Putamen (tissue), 1 donor: ENCODE results near the gene GATD1.
A peak's percentile ranks its signal among the peaks of the same experiment; 100 is the strongest.

Experiments used
- DNase-seq: peaks from one replicate; pipeline ENCODE4 v3.0.0-alpha.2; 2016; ENCODE audit warnings: low spot score

Gene GATD1

DNA sequence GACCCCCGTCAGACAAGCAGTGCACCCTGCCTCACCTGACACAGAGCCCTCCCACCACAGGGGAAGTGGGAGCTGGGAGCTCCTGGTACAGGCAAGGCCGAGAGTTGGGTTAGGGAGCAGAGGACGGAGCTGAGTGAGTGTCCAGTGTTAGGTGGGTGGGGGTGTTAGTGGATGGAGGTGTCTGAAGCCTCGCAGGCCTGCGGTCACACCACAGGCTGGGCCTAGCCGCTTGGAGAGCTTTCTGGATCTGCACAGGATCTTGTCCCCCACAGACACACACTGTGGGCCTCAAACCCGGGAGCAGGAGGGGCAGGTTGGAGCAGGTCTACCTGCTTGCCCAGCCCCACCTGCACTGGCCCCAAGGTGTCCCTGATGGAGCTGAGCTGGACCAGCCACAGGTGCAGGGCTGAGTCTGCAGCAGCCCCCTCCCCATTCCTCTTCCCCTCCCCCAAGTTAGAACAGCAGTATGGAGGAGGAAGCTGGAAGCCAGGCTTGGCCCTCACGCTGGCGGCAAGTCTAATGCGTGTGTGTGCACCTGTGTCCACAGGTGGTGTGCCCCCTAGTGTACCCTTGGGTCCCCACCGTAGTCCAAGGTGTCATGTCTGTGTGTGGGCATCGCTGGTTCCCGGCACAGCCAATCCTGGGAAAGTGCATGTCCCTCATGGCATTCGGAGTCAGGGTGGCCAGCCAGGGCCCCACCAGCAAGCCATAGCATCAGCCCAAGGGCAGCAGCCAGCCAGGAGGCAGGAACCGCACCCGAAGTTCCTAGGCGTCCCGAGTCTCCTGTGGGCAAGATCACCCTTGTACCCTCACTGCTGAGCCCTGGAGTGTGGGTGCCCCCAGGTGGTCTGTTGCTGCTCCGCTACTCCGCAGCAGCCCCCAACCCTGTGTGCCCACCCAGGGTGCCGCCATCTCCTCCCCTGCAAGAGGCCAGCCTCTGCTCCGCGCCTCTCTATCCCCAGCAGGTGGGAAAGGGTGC, 2.0 kb upstream of the GATD1 start:
- no peak for DNase-seq

DNA sequence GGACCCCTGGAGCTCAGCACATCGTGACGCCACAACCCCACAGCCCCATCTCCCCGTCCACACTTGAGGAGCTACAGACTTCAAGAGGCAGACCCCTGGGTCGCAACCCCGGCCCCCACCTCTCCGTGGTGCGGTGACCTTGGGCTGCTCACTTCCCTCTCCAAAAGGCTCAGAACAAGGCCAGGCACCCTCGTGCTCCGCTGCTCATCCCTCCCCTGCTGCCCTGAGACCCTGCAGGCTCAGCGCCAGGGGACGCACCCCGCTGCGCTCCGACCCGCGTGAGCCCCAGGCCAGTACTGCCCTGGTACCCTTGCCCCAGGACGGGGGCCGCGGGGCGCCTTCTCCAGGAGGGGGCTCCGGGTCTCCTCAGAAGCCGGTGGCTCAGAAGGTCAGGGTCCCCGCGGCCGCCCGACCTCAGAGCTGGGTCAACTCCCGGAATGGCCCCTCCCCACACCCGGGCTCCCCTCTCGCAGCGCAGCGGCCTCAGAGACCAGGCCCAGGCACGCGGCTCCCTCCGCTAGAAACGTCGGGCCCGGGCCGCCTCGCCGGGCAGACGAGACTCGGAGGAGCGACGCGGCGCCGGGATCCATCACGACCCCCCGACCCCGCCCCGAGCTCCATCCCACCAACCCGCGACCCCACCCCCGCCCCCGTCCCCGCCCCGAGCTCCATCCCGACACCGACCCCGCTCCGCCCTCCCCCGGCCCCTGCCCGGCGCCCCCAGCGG, 563 bp downstream of the GATD1 start:
- DNase-seq: no peak

DNA sequence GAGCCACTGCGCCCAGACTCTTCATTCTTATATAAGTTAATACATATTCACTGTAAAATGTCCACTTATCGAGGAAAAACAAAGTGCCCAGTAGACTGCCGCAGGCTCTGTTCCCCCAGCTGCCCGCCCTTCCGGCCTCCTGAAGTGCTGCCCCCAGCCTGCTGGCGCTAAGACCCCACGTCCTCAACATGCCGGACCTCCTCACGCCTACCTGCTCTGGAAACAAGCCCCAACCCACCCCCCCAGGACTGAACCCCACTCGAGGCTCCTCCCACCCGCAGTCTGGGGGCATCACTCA, 1.1 kb downstream of the GATD1 start:
- DNase-seq: no peak

DNA sequence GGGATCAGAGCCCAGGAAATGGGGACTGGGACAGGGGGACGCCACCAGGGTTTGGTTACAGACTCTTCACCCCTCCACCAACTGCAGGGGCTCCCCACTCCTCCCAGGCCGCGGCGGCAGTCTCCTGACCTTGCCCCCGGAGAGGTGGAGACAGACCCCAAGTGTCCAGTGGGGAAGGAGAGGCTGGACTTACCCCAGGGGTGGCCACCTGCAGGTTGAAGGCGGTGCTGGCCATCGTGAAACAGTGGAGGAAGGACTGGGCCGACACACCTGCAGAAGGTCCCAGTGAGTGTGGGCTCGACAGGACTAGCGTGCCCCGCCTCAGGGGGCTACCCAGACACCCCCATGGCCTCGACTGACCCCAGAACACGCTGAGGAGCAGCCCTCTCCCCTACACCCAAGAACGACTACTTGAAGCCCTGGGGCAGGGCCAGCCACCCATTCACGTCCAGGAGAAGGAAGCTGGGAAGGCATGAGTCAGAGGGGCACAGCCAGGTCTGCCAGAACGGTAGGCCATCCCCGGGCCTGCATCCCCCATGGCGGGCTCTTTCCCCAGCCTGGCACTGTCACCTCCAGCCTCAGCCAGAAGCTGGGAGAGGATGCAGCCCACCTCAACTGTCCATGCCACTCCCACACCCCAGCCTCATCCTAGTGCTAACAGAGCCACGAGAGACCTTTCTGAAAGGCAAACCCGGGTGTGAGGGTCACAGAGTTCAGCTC, 2.3 kb downstream of the GATD1 start:
- no peak for DNase-seq

DNA sequence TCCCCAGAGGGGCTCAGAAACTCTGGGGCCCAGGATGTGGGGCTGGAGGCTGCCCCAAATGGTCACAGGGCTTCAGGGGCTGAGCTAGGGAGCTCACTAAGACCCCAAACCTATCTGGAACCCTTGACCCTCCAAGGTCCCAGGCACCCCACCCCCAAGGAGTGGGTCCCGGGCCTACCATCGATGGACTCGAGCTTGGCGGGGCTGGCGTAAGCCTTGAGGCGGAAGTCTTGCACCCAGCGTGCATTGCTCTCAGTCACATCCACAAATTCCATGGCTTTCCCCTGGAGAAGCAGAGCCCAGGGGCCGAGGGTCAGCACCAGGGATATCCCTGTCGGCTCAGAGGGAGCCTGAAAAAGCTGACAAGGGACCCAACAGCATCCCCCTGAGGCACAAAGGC, 3.5 kb downstream of the GATD1 start:
- no peak for DNase-seq

DNA sequence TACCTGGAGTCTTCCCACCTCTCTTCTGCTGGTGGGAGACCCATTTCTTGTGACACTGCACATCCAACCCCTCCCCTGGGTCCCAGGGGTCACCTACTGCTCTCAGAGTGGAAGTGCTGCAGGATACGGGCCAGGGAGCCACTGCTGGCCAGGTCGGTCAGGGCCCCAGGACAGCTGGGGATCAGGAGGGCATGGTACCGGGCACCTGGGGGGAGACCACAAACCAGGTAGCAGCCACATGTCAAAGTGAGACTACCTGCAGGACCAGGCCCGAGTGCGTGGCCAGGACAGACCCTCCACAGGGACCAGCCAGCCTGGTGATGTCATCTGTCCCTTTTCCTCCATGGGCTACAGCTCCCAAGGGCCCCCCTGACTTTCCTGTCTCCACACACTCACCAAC, 3.9 kb downstream of the GATD1 start:
- DNase-seq: no peak

DNA sequence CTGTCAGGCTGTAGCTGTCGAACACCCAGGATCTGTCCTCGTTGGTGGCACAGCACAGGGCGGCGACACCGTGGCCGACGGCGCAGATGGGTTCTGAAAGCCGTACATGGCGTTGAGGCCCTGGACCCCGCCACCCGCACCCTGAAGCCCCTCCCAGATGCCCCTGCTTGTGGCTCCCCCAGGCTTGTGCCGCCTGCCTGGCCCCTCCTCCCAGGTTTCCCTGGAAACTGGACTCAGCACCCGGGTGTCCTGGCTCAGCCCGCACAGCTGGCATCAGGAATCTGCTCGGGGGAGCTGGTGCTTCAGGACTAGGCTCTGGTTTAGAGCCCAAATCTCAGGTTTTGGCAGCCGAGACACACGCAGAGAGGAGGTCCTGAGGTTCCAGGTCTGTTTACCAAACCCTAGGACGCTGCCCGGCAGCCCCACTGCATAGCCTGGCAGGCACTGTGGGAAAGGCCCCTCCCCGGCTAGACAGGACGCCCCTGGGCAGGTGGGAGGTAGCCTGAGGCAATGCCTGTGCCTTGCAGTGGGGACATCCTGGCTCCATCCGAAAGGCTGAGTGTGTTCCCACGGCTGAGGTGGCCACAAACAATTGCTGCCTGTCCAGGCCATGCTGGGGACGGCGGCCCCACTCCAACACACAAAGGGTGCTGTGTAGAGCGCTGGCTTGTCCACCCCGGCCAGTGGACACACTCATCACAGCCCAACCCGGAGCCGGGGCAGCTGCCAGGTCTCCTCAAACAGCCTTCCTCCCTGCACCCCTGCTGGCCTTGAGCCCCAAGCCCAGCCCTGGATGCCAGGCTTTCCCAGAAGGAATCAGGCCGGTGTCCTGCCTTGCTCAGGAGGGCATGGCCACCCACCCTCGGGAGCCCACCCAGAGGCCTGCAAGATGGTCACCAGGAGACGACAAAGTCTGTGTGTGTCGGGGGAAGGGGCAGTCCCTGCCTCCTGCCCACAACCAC, 4.6 kb downstream of the GATD1 start:
- DNase-seq: peak; percentile 93

DNA sequence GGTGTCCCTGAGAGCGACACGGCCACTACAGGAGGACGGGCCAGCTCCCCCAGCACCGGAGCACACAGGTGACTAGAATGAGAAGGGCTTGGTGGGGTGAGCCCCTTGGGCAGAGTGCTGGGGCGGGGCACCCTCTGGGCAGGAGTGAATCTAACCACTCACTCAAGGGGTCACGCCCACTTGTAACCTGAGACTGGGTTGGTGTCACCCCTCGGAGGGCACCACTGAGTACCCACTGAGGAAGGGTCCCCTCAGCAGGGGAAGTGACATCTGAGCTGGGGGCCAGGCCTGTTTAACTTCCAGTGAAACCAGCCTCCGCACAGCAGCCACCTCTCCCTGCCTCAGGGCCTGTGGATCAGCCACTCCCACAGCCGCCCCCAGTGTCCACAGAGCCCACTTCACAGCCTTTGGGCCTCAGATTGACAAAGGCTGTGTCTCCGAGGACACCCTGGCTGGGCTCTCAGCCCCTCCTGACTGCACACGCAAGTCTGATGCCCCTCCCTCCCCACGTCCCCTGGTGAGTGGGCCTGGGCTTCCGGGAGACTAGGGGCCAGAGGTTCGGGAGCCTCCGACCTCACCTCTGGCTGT, 5.6 kb downstream of the GATD1 start:
- no peak for DNase-seq

DNA sequence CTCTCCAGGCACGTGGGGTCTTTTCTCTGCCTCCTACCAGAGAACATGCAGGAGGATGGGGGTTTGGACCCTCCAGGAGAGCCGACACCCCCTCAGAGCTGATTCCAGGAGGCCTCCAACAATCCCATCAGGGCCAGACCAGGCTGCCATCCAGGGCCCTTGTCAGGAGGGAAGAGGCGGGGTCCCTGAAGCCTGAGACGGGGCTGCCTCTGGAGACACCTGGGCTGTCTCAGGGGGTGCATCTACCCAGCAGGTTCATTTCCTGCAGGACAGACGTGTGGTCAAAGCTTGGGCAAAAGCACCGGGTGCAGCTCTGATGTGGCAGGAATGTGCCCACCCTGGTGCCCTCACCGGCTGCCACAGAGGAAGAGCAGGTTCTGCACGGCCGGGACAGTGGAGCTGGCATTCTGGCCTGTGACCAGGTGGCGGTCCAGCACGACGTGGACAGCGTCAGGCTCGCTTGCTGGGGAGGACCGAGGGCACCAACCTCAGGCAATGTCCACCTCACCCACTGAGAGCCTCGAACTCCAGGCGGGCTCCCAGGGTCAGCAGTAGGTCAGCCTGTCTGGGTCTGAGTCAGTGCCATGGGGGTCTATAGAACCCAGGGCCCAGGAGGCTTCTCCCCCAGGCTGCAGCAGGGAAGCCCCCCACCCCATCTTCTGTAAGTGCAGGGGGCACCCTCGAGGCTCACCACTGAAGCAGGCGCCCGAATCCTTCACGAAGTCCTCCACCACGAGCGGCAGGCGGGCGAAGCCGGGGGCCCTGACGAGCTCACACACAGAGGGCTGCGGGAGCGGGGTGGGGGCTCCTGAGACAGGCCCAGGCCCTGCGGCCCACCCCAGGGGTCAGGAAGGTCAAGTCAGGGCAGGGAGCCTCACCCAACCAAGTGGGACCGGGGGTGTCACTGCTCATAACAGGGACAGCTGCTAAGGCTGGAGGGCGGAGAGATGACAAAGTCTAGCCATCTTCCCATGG, 6.4 kb downstream of the GATD1 start:
- DNase-seq: no peak

DNA sequence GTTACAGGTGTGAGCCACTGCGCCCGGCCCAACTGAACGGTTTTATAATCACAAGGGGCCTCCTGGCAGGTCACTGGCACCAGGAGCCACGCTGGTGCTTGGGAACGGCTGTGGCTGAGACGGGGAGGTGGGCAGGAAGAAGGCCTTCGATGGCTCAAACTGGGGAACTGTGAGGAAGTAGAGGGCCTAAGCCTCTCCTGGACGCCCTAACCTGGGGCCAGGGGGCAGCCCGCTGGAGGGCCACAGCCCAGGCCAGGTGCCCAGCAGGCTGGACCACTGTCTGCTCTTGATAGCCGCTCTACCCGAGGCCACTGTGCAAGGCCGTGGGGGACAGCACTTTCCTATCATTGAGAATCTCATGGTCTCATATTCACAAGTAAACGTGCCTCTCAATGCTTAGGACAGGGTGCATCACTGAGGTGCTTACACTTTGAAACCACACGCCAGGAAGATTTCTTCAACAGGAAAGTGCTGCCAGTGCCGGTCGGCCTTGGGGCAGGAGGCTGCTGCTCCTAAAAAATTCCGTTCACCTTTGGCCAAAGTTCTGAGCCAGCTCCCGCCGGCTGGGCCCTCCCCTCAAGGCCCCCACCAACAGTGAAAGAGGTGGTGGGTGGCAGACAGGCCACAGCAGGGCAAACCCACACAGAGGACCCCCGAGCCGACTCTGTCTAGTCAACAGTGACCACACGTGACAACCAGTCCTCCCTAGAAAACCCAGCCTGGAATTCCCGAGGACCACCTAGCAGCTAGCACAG, 7.2 kb downstream of the GATD1 start:
- no peak for DNase-seq

DNA sequence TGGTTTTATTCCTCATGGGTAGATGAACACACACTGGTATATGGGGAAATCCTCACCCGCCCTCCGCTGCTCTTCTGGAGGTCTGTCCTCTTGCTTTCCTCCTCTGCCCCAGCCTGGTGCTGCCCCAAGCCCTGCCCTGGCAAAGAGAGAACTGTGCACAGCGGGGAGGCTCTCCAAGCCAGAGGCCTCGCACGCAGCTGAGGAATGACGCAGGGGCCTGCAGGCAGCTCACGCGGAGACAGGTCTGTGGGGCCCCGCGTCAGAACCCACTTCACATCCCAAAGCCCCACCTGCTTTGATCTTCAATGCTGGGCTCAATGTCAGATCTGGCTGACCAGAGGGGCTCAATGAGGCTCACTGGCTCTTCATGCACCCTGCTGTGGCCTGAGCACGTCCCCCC, 10.0 kb downstream of the GATD1 start:
- no peak for DNase-seq

DNA sequence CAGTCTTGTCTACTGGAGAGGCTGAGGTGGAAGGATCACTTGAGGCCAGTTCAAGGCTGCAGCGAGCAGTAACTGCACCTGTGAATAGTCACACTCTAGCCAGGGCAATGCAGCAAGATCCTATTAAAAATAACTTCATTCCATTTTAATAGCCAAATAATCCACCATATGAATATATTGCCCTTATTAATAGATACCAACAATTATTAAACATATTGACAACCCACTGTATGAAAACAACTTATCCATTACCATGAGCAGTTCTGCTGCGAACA, 10.4 kb downstream of the GATD1 start:
- no peak for DNase-seq

DNA sequence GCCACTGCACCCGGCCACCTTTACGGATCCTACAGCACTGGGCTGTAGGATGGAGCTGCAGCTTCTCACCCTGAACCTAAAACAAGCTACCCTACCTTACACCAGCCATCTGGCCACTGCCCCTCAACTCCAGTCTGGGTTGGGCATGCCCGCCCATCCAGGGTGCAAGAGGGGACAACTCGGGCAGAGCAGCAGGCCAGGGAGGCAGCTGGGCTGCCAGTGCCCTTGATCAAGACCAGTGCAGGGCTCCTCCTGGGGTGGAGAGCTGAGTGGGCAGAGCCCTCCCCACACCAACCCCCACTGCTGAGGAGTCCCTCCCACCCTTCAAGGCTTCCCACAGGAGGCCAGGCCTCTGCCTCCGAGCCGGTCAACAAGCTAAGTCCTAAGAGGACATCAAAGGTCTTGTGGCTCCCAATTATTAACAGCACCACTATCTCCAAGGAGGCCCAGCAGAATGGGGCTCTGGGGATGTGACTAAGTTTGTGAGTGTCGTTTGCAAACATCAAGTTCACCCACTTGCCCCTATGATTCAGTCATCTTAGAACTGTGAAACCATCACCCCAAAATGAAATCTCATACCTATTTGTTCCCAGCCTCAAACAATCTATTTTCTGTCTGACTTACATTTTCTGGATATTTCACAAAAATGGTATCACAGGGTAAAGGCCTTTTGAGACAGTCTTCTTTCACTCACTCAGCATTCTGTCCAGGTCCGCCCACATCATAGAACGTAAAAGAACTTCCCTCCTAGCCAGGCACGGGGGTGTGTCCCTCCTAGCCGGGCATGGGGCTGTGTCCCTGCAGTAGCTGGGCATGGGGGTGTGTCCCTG, 11.0 kb downstream of the GATD1 start:
- DNase-seq: no peak

DNA sequence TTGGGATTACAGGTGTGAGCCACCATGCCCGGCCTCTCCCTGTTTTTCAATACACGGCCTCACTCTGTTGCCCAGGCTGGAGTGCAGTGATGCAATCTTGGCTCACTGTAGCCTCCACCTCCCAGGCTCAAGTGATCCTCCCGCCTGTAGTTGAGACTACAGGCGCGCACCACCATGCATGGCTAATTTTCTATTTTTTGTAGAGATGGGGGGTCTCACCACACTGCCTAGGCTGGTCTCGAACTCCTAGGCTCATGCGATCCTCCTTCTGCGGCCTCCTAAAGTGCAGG, 11.5 kb downstream of the GATD1 start:
- no peak for DNase-seq

DNA sequence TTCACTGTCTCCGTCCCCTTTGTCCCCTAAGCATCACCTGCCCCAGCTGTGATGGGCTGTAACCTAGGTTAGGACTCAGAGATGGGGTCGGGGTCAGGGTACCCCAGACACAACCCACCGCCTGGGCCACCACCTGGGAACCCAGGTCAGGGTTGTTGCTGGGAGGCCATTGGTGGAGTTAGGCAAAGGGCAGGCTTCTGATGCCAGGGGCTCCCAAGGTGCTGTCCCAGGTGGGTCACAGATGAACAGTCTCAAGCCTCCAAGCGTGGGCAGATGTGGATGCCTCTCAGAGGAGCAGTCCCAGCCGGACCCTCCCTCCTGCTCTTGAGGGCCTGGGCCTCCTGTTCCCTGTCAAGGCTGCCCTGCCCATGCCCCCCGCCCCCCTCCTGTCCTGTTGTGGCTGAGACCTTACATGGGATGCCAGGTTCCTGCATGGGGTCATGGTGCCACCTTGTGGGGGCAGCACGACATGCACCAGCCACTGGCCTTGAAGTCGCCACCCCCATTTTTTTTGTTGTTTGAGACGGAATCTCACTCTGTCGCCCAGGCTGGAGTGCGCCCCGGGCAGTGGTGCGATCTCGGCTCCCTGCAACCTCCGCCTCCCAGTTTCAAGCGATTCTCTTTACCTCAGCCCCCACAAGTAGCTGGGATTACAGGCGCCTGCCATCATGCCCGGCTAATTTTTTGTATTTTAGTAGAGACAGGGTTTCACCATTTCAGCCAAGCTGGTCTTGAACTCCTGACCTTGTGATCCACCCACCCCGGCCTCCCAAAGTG, 12.1 kb downstream of the GATD1 start:
- no peak for DNase-seq

DNA sequence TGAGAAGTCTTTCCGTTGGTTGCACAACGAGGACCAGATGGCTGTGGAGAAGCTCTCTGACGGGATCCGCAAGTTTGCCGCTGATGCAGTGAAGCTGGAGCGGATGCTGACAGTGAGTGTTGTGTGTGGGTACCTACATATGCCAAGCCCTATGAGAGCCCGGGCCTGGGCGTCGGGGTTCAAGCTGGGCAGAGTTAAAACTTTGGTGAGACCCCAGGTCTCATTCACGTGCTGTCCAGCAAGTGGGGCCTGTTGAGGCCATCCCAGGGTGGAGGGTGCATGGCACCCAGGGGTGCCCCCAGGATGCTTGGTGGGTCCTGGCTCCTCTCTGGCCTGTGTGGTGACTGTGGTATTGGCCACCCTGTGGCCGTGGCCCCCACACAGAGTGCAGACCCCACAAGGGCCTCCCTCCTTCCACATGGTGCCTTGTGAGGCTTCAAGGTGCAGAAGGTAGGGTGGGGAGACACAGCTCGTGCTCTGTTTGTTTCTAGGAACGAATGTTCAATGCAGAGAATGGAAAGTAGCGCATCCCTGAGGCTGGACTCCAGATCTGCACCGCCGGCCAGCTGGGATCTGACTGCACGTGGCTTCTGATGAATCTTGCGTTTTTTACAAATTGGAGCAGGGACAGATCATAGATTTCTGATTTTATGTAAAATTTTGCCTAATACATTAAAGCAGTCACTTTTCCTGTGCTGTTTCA, 12.8 kb downstream of the GATD1 start:
- no peak for DNase-seq

DNA sequence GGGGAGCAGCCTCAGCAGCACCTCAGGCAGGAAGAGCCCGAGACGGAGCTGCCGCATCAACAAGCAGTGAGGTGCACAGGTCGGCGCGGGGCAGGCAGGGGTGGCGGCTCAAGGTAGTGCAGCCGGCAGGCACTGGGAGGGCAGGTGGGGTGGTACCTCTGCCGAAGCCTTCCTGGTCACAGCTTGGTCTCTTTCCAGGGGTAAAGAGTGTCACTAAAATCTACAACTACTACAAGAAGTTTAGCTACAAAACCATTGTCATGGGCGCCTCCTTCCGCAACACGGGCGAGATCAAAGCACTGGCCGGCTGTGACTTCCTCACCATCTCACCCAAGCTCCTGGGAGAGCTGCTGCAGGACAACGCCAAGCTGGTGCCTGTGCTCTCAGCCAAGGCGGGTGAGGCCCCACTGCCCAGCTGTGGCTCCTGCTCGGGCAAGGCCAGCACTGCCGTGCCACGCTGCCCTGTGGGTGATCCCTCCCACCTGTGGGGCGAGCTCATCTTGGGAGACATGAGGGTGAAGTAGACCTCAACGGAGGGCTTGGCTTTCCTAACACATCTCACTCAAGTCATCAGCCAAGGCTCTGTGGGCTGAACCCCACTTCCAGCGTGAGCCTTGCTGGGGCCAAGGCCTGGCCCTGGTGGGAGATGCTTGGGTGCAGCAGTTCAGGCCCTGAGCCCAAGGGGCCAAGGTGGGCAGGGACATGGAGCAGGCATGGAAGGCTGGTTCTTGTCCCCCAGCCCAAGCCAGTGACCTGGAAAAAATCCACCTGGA, 13.6 kb downstream of the GATD1 start:
- DNase-seq: no peak
